Measurements from ENCODE around the gene PCDH9.

GRCh38 chr13:67045357-67045756 is 184.8 kb downstream of the PCDH9 start:
- TF ChIP-seq CTCF (IDR thresholded peaks at IDR 0.05) (no peak), EP300 (IDR thresholded peaks at IDR 0.05; ENCODE audit: low read depth) (no peak)
